Motor neuron (in vitro differentiated cells): ENCODE data around the gene MBNL2. TPM values are rescaled to one million over a fixed set of nuclear protein-coding genes. Genes with fewer than 3 reads are reported as not detected.

Experiments used
- ATAC-seq, 8 experiments: fragments of 200-7000 bp; cut with Tn5 transposase; replicated peaks in 6 of 8; 2 replicates each; pipeline ENCODE4 v1.8.0; 2021; ENCODE audit warnings: mild to moderate bottlenecking in 8 of 8, moderate library complexity in 8 of 8
- H3K27ac ChIP-seq, 2 donors: fragments of 250-450 bp; sonication (Bioruptor Pico); 2 replicates each; pipeline ENCODE4 v1.9.0; 2021; ENCODE audit warnings: antibody characterized with exemption in 2 of 2, mild to moderate bottlenecking in 2 of 2, moderate library complexity in 1 of 2
- H3K4me1 ChIP-seq, 2 donors: fragments of 250-450 bp; sonication (Bioruptor Pico); replicated peaks in 1 of 2; 2 replicates each; pipeline ENCODE4 v1.6.1; 2021; ENCODE audit warnings: antibody characterized with exemption in 2 of 2, mild to moderate bottlenecking in 2 of 2, moderate library complexity in 1 of 2
- H3K4me3 ChIP-seq, 5 donors: fragments of 250-450 bp; sonication (Bioruptor Pico); 2 replicates each; pipeline ENCODE4 v1.9.0; 2021; ENCODE audit warnings: antibody characterized with exemption in 5 of 5, mild to moderate bottlenecking in 5 of 5, moderate library complexity in 4 of 5
- WGBS, 10 experiments: fragments of 450-650 bp; shearing (Covaris generic); methylation state at CpG; one replicate each; pipeline ENCODE4 v1.0.0; 2022; 5-methylcytosine and 5-hydroxymethylcytosine counted together
- in situ Hi-C, 9 experiments: fragments of 400-800 bp; cut with MboI; loops; one replicate each; pipeline ENCODE4 v1.15.0; 2021; ENCODE audit warnings: low sequenced_read_pairs in 9 of 9, low pct_unique_long_range_greater_than_20kb in 2 of 9; ENCODE audit not compliant: unreplicated experiment in 9 of 9
- total RNA-seq, 8 experiments: library from RNA; unstranded; fragments of 300-600 nt; gene quantifications; 2 replicates each; pipeline versions ENCODE4 v1.2.3 to v1.2.4, GENCODE V29; 2022

The MBNL2 gene
- total RNA-seq, 8 experiments from 2014 or later = 6.9 to 317 (median 54.7) TPM

DNA sequence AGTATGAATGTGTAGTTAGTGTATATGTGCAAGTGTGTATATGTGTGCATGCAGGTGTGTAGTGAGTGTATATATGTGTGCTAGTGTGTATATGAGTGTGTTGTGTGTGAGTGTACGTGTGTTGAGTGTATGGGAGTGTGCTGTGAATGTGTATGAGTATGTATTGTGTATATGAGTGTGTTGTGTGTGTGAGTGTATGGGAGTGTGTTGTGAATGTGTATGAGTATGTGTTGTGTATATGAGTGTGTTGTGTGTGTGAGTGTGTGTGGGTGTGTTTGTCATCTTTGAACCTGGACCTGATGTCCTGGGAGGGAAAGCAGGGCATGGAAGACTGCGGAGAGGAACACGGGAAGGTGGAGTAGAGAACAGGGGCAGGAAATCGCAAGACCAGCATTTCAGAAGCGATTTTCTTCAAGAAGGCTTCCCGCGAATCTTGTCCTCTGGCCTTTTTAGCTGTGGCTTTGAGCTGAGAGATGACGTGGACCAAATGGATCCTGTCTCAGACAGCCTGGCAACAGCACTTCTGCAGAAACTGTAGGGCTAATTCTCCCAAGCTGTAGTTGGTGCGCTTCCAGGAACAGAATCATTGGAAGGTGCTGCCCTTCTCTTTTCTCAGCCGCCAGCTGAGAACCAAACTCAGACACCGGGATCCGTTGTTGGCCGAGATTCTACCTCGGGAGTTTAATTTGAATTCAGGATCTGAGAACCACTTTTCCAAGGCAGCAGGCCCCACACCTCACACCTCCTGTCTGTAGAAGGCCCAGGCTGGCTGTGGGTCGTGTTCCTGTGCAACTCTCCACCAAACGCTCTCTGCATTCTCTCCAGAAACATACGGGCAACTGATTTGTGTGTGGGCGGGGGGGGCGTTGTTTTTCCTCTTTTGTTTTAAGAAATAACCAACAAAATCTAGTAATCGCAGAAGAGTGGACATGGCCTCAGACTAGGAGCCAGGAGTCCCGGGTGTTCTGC is 117.2 kb downstream of the MBNL2 start:
- no peak overlapping the region for H3K4me3 ChIP-seq
- ATAC-seq = peak in 3 of 8 experiments; percentile 48 to 72 (median 64)
- whole genome bisulfite sequencing, 10 experiments = 6 to 100% (median 67%) methylated on average over 1 to 8 of the region's 21 CpGs; no CpG with 5 or more reads in 1 of the 10 experiments

DNA sequence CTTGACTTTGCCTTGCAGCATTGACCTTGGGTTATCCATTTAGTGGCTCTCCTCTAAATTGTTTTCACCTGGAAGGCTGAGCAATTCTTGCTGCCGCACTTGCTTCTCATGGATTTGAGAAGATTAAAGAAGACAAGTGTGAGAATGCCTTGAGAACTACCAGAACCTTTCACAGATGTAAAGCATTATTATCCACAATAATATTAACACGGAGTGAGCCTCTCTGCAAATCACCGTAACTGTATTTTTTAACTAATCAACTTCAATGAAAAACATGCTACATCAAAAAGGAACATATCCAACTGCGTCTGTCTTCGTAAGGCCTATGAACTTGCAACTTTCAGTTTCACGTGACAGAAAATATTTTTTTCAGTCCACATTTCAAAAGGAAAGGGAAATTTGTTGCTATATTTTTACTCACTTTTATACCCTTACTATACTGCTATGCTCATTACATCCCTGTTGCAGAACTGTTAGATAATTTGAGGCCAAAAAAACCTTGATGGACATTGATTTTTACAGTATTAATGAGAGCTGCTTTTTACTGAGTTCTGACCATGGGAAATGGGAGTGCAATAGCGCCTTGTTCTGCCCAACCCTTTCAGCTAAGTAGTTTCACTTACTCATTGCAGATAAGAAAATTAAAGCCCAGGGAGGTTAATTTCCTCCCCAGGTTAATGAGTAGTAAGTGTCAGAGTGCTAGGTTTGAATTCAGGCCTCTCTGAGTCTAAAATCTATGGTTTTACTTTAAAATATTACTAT is 118.0 kb downstream of the MBNL2 start:
- no peak overlapping the region for H3K4me3 ChIP-seq
- 59 to 97% (median 89%) methylated on average over 2 to 7 of the region's 7 CpGs for WGBS, 10 experiments

More for the DNA sequence above, 117.2 kb downstream of the MBNL2 start:
- Histone ChIP-seq H3K27ac (no peak overlapping the region), H3K4me1 (peaks cover 21 to 30% of the 10 kb centered on the region in 2 donors)
- in situ Hi-C loops = loop anchor here in 2 of 9 experiments (25.0 kb wide), 1 partner anchor 227 kb away; no protein-coding TSS in a partner anchor

DNA sequence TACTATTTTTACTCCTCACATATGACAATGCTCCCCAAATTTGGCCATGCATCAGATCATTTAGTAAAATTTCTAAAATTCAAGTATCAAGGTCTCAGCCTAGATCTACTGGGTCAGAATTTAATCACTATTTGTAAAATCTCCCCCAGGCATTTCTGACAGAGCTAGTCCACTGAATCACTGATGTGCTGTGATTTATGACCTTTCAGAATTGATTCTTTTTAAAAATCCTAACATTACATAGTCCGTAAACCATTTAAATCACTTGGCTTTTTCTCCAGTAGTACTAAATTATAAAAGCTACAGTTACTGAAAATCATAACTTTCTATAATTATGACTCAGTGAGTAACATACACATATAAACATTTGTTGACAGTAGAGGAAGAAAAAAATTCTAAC is 119.0 kb downstream of the MBNL2 start:
- in situ Hi-C loops = loop anchor here in 3 of 9 experiments (10.0 to 25.0 kb wide), 2 partner anchors 216 to 229 kb away; no protein-coding TSS in a partner anchor
- Histone ChIP-seq H3K27ac (no peak overlapping the region), H3K4me1 (peaks cover 17 to 22% of the 10 kb centered on the region in 2 donors), H3K4me3 (no peak overlapping the region)
- peak in 1 of 8 experiments; percentile 24 for ATAC-seq
- 80 to 100% (median 86%) methylated on average over 1 of the region's 1 CpG; no CpG with 5 or more reads in 3 of the 10 experiments for WGBS, 10 experiments

More for the DNA sequence above, 118.0 kb downstream of the MBNL2 start:
- ATAC-seq = peak in 2 of 8 experiments; percentile 7 to 24
- H3K4me1 ChIP-seq = peaks cover 17 to 29% of the 10 kb centered on the region in 2 donors
- in situ Hi-C loops = loop anchor here in 3 of 9 experiments (10.0 to 25.0 kb wide), 2 partner anchors 215 to 228 kb away; no protein-coding TSS in a partner anchor
- H3K27ac ChIP-seq = no peak overlapping the region

DNA sequence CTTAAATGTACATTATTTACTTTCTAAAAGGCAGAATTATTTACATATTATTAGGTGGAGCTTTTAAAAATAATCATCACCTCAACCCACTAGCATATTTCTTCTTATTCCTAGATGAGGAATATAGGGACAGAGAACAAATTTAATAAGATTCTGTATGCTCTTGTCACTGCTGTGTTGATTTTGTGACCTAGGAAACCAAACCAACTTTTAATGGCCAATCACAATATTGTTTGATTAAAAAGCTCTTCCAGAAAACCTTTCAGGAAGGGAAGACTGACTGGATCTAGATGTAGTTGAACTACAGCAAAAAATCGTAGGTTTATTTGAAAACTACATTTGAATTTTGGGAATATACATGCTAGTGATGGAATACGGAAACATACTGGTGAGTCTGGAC is 120.0 kb downstream of the MBNL2 start:
- in situ Hi-C loops = loop anchor here in 3 of 9 experiments (10.0 to 25.0 kb wide), 2 partner anchors 217 to 230 kb away; no protein-coding TSS in a partner anchor
- 40 to 89% (median 76%) methylated on average over 1 to 2 of the region's 2 CpGs for WGBS, 10 experiments
- Histone ChIP-seq H3K4me3 (no peak overlapping the region), H3K4me1 (peaks cover 17 to 22% of the 10 kb centered on the region in 2 donors), H3K27ac (no peak overlapping the region)
- peak in 3 of 8 experiments; percentile 7 to 26 (median 9) for ATAC-seq

DNA sequence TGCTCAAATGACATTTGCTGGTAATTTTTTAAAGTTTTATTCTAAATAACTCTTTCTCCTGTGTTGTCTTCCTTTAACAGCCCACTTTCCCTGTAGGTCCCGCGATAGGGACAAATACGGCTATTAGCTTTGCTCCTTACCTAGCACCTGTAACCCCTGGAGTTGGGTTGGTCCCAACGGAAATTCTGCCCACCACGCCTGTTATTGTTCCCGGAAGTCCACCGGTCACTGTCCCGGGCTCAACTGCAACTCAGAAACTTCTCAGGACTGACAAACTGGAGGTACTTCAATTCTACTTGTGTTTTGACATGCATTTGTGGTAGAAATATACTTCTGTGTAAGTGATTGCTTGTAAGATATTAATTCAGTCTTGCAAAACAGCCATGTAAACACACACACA is 120.8 kb downstream of the MBNL2 start:
- H3K4me3 ChIP-seq = no peak overlapping the region
- WGBS, 10 experiments = 87 to 100% (median 95%) methylated on average over 3 to 8 of the region's 8 CpGs
- in situ Hi-C loops = loop anchor here in 3 of 9 experiments (10.0 to 25.0 kb wide), 2 partner anchors 218 to 231 kb away; no protein-coding TSS in a partner anchor
- peaks cover 20 to 21% of the 10 kb centered on the region in 2 donors for H3K4me1 ChIP-seq
- H3K27ac ChIP-seq = no peak overlapping the region
- no peak for ATAC-seq

DNA sequence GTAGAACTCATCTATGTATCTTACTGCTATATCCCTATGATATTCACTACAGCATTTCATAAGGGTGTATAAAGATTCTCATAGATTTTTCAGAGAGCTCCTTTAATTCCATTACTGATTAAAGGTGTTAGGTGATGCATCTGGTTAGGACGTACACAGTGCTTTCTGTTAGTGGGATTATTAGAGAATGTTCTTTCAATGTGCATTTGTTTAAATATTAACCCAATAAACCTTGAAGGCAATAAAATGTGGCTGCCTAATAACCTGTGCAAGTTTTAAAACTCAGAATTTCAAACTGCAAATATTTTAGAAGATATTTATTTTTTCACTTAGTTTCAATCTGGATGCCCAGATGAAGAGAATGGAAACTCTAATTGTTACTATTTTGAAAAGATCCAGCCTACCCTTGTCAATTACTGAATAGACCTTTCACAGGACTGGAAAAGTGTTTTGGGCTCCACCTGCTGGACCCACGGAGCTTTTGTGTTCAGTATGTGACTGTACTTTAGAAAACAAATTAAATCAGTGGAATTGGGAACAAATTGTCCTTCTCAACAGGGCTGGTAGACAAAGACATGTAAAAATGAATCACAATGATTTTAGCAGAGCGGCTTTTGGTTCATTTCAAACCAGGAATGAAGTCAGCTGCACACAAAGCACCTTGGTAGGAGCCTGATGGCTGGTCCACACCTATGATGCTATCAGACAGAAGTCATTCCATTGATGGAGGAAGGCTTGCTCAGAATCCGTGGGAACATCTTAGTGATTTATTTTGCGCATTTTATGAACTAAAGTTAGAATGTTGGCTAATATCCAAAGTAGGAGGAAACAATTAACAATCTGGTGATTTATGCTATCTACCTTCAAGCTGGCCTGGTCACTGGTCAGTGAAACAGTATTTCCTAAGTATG is 122.4 kb downstream of the MBNL2 start:
- ATAC-seq = peak; percentile 34 to 87 (median 74)
- no peak overlapping the region for H3K4me3 ChIP-seq
- peaks cover 14% of the 10 kb centered on the region in 2 donors for H3K4me1 ChIP-seq
- in situ Hi-C loops = loop anchor here in 3 of 9 experiments (10.0 to 25.0 kb wide), 2 partner anchors 220 to 232 kb away; no protein-coding TSS in a partner anchor
- WGBS, 10 experiments = 25 to 75% (median 34%) methylated on average over 2 to 5 of the region's 5 CpGs
- no peak overlapping the region for H3K27ac ChIP-seq

DNA sequence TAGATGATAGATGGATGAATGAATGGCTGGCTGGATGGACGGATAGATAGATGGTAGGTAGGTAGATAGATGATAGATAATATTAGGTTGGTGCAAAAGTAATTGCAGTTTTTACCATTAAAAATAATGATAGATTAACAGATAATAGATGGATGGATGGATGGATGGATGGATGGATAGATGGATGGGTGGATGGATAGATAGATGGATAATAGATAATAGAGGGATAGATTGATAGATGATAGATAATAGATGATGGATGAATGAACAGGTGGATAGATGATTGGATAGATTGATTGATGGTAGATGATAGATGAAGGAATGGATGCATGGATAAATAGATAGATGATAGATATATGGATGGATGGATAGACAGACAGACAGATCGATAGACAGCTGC is 124.0 kb downstream of the MBNL2 start:
- no peak overlapping the region for H3K27ac ChIP-seq
- ATAC-seq = no peak
- 75 to 100% (median 92%) methylated on average over 1 to 2 of the region's 2 CpGs for WGBS, 10 experiments
- peaks cover 6 to 8% of the 10 kb centered on the region in 2 donors for H3K4me1 ChIP-seq
- in situ Hi-C loops = loop anchor here in 3 of 9 experiments (10.0 to 25.0 kb wide), 2 partner anchors 221 to 234 kb away; no protein-coding TSS in a partner anchor
- H3K4me3 ChIP-seq = no peak overlapping the region

DNA sequence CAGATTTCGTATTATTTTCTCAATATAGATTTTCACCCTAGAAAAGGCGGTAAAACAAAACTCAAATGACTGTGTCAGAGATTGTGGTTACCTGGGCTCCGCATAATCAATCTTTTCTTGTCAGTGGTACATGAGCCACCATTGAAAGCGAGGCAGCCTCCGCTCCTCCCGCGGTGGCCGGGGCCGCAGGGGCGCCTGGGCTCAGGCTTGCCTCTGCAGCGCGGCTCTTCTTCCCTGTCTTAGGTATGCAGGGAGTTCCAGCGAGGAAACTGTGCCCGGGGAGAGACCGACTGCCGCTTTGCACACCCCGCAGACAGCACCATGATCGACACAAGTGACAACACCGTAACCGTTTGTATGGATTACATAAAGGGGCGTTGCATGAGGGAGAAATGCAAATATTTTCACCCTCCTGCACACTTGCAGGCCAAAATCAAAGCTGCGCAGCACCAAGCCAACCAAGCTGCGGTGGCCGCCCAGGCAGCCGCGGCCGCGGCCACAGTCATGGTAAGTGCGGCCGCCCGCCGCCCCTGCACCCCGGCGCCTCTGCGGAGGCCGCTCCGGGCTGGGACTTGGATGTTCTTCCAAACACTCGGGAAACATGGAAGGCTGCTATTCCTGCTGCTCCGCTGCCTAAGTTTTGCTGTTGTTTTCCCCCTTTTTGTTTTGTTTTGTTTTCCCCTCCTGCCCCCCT is 124.6 kb downstream of the MBNL2 start:
- WGBS, 10 experiments = 67 to 100% (median 85%) methylated on average over 1 to 10 of the region's 39 CpGs; no CpG with 5 or more reads in 2 of the 10 experiments
- peaks cover 6 to 7% of the 10 kb centered on the region in 2 donors for H3K4me1 ChIP-seq
- H3K4me3 ChIP-seq = no peak overlapping the region
- no peak overlapping the region for H3K27ac ChIP-seq
- ATAC-seq = no peak
- in situ Hi-C loops = loop anchor here in 3 of 9 experiments (10.0 to 25.0 kb wide), 2 partner anchors 222 to 234 kb away; no protein-coding TSS in a partner anchor

DNA sequence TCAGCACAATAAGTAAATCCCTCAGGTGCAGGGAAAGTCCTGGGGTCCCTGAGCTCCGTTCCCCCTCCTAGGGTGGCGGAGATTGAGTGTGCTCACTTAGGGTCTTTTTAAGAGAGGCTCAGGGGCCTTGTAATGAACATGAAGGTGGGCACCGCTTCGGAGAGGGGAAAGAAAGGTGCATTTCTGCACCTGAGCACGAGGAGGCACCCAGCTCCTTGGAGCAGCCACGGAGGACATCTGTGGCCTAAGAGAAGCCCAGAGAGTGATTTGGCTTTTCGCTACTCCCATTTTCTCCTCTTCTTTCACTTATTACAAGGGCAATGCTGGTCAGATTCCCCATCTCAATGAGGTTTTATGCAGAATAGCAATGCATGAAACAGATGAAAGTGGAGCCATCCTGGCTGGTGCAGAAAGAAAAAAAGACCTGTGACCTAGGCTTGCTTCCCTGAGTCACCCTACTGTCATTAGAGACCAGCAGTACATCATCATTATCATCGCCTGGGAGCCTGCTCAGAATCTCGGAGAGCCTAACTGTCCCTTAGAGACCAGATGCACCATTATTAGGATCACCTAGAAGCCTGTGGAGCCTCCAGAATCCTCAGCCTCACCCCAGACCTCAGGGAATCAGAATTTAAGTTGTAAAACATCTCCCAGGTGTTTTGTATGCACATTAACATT is 125.3 kb downstream of the MBNL2 start:
- in situ Hi-C loops = loop anchor here in 3 of 9 experiments (10.0 to 25.0 kb wide), 2 partner anchors 223 to 235 kb away; no protein-coding TSS in a partner anchor
- Histone ChIP-seq H3K4me1 (peaks cover 6 to 7% of the 10 kb centered on the region in 2 donors), H3K4me3 (no peak overlapping the region), H3K27ac (no peak overlapping the region)
- peak in 4 of 8 experiments; percentile 49 to 63 (median 57) for ATAC-seq
- 62 to 100% (median 80%) methylated on average over 2 to 9 of the region's 9 CpGs; no CpG with 5 or more reads in 3 of the 10 experiments for WGBS, 10 experiments

DNA sequence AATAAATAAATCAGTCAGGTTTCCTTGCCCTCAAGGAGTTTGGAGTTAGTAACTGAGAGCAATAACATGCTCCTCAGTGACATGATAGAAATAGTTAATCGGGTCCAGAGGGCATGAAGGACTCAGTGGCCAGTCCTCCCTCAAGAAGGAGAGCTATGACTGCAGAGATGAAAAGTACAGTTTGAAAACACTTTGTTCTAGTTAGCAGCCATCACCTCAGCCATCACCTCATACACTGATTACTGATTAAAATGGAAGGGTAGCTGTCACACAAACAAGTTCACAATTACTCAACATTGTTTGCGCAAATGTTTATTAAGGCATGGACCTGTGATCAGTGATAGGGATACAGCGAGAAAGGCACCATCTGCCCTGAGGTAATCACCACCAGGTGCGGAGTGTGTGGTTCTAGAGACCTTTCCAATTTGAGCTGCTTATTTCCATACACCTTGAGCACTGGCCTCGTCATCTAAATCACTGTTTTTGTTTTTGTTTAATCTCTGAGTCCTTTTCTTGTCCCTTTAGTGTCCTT is 126.5 kb downstream of the MBNL2 start:
- no peak overlapping the region for H3K4me3 ChIP-seq
- H3K4me1 ChIP-seq = peaks cover 6% of the 10 kb centered on the region in 2 donors
- in situ Hi-C loops = loop anchor here in 3 of 9 experiments (10.0 to 25.0 kb wide), 2 partner anchors 224 to 236 kb away; no protein-coding TSS in a partner anchor
- 67 to 100% (median 98%) methylated on average over 1 to 4 of the region's 5 CpGs for WGBS, 10 experiments
- ATAC-seq = no peak
- no peak overlapping the region for H3K27ac ChIP-seq
